OCI-LY1 (cell line): Measurements from ENCODE around the gene PARP3.

Source experiments
- CTCF ChIP-seq: fragments of 200-600 bp; sonication (generic), shearing (Covaris generic); IDR thresholded peaks from 2 replicates; pipeline ENCODE4 v1.5.1; 2017; ENCODE audit warnings: mild to moderate bottlenecking, antibody characterized with exemption, low read length, moderate library complexity, mixed read lengths
- EZH2 ChIP-seq: fragments of 200-600 bp; sonication (generic), shearing (Covaris generic); IDR thresholded peaks from 2 replicates; pipeline ENCODE4 v1.8.0; 2017; ENCODE audit warnings: borderline replicate concordance, mixed run types, mild to moderate bottlenecking, antibody characterized with exemption, low read length, moderate library complexity, mixed read lengths

DNA sequence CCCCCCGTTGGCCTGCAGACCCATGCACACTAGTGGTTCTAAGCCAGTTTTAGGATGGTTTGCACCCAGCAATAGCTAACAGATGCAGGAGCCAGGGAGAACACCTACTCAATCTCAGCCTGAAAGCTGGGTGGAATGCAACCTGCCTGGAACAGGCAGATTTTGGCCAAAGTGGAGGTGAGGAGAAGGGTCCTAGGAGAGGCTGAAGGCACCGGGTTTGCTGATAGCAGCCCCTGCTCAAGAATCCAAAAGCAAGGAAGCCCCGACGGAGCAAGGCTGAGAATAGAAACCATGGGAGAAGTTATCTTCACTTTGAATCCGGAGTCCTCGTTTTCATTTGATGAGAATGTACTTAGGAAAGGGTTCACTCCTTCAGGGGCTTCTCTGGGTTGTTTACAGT is 10.4 kb upstream of the PARP3 start:
- no peak for TF ChIP-seq CTCF
- no peak for TF ChIP-seq EZH2
